HUDEP-2 (cell line): ENCODE measurements around the gene PISD.
"Not testable (repeated sequence)": the region's sequence is repeated elsewhere in the genome, so short reads cannot be mapped to it uniquely, and the experiment has no call there.

Source experiments
- DNase-seq, 76 experiments: peaks; one replicate each; lab custom pipeline; 2025; ENCODE audit not compliant: unreplicated experiment in 76 of 76; lab: John Stamatoyannopoulos, UW

Gene PISD

DNA sequence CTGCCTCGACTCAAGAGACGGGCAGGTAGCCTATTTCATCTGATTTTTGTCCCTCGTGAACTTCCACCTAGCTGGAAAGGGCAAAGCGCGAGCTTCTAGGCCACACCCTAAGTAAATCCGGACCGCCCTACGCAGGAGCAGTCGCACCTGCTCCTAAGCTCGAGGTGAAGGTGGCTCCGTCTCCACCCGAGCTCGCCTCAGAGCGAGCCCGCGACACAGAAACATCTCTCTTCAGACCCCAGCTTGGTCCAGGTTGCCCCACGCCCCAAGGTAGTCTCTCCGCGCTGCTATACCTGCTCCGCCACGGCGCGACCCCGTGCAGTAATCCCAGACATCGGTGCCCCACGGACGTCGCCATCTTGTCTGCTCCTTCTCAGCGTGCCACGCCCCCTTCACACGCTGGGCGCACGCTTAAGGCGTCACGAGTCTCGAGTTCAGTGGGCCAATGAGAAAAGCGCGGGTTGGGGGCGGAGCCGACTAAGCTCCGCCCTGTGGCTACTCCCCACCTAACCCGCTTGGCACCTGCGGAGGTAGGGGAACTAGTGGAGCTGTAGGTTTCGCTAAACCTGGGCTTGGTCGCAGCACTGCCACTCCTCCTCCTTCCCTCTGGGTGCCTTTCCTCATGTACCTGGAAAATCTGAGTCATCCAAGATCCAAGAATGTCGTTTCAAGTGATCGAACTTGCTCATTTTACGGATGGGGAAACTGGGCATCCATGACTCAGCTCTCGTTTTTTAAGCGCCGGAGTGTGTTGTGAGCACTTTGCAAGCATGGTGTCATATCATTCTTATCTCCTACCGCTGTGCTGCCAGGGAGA, at the start of gene PISD:
Gene PISD (minus strand): TSS at position 365 of the 817 bp plus-strand sequence. CDS start 7 bp downstream, at position 358.
- DNase-seq = peak in 75 of 76 experiments; percentile 41 to 95 (median 89)

DNA sequence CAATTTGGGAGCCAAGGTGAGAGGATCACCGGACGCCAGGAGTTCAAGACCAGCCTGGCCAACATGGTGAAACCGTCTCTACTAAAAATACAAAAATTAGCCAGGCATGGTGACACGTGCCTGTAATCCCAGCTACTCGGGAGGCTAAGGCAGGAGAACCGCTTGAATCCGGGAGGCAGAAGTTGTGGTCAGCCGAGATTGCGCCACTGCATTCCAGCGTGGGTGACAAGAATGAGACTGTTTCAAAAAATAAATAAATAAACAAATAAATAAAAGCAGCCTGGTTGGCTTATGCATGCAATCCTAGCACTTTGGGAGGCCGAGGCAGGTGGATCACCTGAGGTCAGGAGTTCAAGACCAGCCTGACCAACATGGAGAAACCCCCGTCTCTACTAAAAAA, 49.2 kb upstream of the PISD start:
- DNase-seq = not testable (repeated sequence)

DNA sequence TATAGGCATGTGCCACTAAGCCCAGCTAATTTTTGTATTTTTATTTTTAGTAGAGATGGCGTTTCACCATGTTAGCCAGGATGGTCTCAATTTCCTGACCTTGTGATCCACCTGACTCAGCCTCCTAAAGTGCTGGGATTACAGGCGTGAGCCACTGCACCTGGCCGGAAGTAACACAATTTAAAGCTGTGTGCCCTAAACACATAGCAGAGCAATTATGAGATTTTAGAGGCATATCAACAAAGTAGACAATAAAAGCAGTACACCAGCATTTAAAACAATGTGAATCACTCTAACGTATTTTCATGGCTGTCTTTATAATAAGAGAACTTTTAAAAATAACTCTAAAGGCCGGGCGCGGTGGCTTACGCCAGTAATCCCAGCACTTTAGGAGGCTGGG, 45.5 kb upstream of the PISD start:
- DNase-seq = no peak

DNA sequence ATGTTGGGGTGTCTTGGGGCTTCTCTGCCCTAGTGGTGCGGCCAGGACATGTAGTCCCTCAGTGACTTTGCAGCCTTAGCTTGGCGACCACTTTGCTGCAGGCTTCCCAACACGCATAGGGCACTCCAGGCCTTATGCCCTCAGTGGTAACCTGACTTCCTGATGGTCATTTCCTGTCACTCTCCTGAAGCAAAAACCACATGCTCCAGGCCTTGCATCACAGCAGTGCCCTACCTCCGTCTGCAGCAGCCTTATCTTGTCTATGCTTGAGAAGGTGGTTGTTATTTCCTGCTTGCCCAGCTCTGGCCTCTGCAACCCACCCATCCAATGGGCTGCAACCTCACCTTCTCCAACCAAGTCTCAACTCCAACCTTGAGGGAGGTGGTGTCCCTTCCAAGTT, 33.4 kb upstream of the PISD start:
- no peak for DNase-seq

DNA sequence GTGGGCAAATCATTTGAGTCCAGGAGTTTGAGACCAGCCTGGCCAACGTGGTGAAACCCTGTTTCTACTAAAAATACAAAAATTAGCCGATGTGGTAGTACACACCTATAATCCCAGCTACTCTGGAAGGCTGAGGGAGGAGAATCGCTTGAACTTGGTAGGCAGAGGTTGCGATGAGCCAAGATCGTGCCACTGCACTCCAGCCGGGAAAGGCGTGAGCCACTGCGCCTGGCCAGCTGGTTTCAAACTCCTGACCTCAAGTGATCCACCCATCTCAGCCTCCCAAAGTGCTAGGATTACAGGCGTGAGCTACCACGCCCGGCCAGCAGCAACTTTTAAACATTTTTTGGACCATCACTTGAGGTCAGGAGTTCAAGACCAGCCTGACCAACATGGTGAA, 32.0 kb upstream of the PISD start:
- DNase-seq = not testable (repeated sequence)

DNA sequence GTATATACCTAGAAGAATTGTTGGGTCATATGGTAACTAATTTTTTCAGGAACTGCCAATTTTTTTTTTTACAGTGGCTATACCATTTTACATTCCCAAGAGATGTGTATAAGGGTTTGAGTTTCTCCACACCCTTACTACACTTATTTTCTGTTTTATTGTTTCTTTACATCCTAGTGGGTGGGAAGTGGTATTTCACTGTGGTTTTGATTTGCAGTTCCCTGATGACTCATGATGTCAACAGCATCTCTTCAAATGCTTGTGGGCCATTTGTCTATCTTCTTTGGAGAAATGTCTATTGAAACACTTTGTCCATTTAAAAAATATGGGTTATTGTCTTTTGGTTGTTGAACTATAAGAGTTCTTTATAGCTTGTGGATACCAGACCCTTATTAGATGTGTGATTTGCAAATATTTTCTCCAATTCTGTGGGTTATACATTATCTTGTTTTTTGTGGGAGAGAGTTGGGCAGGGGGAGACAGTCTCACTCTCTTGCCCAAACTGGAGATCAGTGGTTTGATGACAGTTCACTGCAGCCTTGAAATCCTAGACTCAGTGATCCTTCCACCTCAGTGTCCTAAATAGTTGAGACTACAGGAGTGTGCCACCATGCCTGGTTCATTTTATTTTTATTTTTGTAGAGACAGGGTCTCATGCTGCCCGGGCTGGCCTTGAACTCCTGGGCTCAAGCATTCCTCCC, 30.3 kb upstream of the PISD start:
- DNase-seq = no peak

DNA sequence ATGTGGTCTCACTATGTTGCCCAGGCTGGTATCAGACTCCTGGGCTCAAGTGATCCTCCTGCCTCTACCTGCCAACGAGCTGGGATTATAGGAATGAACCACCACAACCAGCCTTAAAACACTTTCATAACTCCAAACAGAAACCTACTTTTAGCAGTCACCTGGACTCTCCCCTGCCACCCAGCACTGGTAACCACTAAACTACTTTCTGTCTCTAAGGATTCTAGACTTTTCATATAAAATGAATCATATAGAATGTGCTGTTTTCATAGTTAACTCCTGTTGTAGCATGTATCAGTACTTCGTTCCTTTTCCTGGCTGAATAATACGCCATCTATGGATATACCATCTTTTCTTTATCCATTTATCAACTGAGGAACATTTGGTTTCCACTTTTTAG, 29.4 kb upstream of the PISD start:
- DNase-seq = no peak

DNA sequence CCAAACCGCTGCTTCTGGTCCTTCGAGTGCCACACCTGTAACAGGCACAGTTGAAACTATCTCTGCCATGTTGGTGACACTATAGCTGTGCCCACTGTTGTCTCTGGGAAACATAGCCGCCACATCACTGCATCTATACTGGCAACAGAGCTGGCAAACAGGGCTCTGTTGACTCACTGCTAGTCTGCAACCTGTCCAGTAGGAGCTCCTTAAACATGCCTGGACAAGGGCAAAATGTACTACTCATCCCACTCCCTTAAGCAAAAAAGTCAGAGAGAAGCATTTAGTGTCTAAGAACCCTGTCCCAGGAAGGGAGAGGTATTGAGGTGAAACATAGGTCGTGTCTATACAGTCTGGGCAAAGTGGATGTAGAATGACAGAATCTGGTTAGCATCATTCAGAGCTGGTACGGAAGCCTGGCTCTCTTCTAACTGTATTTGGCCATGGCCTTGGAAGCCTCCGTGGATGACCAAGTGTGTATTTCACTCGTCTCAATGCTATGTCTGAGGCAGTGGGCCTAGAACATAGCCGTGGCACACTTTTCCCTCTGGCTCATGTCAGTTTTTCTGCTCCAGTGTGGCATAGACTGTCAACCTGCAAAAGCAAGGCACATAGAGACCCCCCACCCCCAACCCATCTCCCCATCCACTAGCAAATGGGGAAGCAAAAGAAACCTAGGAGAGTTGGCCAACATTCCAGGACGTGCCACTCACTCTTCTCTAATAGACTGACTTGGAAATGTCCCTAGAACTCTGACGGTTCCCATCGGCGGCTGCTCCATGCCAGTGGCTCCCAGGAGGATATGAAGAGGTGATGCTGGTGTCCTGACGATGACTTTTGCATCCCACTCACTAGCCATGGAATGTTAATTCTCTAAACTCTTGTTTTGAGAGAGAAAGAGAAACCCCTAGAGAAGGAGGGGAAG, 21.4 kb upstream of the PISD start:
- DNase-seq = no peak

DNA sequence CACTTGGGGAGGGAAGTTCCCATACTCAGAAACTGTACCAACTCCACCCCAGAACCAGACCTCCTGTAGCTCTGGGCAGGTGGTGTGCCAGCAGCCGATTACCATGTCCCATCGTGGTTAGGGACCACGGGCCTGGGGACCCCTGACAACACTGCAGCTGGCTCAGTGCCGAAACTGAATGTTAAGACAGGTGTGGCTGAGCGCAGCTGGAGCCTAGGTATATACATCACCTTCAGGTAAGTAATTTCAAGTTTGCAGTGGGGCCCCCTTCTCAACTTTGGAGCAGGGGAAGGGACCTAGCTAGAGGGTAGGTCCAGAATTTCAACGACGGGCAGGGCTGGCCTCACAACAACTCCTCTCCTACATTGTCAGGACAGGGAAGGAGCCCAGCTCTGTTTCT, 20.7 kb upstream of the PISD start:
- no peak for DNase-seq

DNA sequence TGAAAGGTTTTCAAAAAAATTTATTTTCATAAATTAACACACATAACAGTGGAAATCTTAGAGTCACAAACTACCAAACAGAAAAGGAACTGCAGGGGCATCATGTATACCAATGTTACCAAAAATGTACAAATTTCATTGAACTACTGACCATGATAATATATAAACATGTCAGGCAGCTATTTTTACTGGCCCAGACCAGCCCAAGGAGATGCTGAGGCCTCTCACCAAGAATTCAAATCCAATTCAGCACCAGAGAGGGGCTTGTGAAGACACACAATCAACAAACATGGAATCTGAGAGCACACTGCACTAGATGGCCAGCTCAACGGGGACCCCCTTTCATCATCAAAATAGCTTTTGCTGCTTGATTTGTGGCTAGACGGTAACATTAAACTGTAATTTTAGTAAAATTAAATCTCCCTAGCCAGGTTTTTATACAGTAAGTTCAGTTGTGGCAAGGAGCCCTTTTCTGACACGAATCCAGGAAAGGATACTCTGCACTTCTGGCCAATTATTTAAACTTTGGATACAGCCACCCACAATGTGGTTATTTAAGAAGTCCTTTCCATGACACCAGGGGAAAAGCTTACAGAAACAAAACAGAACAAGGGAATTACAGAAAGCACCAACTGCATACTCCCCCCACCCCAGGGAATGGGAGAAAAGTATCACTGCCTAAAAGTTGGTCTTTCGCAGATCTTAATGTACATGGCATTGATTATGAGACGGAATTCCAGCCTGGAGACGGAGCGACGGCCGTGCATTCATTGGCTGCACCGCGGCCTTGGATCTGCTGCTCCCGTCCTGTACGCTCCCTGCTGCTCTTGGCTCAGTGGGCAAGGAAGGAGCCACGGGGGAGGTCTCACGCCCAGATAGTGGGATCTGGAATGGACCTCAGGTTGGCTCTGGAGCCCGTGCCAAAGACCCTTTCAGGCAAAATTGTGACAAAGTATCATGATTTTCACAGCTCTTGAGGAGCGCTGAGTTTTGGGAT, 19.6 kb upstream of the PISD start:
- DNase-seq = no peak

DNA sequence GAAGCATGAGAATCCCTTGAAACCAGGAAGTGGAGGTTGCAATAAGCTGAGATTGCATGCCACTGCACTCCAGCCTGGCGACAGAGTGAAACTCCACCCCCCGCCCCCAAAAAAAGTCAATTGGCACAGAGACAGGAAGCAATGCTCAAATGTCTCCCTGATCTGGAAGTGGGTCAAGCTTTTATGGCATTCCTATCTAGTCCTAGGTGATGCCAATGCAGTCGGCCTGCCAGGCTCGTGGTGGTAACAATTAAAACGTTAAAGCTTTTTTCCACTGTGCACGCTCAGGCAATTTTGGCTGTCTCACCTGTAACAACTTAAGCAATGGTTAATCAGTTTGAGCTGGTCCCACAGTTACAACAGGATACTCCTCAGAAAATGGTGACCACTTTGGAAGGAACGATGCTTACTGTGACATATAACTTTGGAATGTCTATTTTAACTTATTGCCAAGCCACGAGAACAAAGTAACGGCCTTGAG, 18.9 kb upstream of the PISD start:
- no peak for DNase-seq

DNA sequence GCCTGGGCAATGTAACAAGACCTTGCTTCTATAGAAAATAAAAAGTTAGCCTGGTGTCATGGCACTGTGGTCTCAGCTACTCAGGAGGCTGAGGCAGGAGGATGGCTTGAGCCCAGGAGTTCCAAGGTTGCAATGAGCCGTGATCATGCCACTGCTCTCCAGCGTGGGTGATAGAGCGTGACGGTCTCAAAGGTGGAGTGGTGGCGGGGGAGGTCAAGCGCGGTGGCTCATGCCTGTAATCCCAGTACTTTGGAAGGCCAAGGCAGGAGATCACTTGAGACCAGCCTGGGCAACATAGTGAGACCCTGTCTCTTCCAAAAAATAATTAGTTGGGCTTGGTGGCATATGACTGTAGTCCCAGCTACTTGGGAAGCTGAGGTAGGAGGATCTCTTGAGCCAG, 16.7 kb upstream of the PISD start:
- DNase-seq = no peak

DNA sequence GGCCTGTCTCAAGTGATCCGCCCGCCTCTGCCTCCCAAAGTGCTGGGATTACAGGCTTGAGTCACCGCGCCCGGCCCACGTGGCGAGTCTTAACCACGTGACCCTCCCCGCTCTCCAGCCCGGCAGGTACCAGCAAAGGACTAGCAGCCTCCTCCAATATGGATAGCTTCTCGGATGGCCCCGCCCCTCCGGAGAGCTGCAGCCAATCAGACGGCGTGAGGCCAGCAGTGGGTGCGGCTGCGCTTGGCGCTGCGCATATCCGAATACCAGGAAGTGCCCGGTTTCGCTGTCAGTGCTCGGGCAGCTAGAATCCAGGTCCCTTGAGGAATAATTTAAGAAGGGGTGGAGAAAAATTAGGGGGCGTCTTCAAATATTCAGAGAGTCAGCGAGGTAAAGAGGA, 14.7 kb upstream of the PISD start:
- DNase-seq = peak in 66 of 76 experiments; percentile 4 to 96 (median 86)

DNA sequence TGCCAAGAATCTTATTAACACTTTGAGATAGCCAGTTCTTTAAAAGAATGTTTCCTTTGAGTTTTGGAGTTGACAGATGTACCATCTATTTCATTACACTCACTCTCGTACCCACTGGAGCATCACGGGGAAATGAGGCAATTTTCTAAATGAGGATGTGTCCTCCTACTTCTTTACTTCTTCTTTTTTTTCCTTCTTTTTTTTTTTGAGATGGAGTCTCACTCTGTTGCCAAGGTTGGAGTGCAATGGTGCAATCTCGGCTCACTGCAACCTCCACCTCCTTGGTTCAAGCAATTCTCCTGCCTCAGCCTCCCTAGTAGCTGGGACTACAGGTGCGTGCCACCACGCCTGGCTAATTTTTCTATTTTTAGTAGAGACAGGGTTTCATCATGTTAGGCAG, 12.2 kb upstream of the PISD start:
- DNase-seq = not testable (repeated sequence)

DNA sequence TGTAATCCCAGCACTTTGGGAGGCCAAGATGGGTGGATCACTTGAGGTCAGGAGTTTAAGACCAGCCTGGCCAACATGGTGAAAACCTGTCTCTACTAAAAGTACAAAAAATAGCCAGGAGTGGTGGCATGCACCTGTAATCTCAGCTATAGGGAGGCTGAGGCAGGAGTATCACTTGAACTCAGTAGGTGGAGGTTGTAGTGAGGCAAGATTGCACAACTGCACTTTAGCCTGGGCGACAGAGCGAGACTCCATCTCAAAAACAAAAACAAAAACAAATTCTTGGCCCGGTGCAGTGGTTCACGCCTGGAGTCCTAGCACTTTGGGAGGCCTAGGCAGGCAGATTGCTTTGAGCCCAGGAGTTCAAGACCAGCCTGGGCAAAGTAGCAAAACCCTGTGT, 6.8 kb upstream of the PISD start:
- DNase-seq = not testable (repeated sequence)

DNA sequence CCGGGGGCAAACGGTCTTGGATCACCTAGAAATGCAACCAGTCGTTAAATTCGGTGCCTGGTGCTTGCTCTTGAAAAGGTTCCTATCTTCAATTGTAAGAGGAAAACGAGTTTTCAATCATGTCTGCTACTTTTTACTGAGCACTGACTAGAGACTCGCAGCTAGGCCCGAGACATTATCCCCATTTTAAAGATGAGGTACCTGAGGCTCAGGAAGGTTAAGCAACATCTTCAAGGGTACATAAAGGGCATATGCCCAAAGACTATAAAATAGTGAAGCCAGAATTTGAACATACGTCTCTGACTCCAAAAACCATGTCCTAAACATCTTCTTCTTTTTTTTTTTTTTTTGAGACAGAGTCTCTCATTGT, 638 bp upstream of the PISD start:
- DNase-seq = no peak

DNA sequence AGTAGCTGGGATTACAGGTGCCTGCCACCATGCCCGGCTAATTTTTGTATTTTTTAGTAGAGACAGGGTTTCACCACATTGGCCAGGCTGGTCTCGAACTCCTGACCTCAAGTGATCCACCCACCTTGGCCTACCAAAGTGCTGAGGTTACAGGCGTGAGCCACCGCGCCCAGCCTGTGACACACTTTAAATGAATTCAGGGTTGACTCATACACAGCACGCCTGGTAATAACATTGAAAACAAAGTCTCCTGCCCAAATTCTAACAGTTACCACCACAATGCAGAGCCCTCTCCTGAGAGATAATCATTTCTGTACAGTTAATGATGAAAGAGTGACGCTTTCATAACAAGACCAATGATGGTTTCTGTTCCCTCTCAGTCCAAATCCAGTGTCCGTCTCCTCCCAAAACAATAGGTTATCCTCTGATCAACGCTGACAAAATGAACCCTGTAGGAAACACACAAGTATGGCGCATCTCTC, 1.1 kb downstream of the PISD start:
- peak in 15 of 76 experiments; percentile 1 to 45 (median 12) for DNase-seq

DNA sequence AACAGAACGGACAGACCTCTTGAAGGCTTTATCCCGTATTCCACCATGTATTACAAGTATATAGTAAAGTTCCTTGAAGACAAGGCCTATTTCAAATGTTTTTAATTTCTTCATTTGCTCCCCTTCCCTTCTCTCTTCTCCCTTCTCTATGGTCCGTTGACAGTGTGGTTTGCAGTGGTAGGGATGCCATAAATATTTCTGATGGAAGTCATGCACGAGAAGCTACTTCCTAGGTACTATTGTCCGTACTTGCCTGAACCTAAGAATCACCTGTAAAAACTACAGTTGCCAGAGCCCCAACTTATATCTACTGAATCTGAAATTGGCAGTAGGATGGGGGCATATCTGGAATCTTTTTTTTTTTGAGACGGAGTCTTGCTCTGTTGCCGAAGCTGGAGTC, 2.8 kb downstream of the PISD start:
- no peak for DNase-seq

DNA sequence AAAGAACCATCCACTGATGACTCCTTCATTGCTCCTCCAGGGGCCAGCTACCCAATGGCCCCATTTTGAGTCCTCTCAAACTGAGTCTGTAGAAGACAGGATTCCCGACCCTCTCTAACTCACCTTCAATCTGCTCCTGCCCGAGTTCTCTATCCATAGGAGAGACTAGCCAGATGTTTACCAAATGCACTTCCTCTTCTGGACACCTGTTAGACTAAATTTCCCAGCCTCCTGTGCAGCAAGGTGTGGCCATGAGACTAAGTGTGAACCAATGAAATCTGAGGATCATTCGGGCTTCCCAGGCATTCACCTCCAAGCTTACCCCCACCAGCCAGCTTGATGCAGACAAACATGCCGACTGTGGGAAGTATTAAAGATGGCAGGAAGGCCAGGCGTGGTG, 7.6 kb downstream of the PISD start:
- DNase-seq = no peak

DNA sequence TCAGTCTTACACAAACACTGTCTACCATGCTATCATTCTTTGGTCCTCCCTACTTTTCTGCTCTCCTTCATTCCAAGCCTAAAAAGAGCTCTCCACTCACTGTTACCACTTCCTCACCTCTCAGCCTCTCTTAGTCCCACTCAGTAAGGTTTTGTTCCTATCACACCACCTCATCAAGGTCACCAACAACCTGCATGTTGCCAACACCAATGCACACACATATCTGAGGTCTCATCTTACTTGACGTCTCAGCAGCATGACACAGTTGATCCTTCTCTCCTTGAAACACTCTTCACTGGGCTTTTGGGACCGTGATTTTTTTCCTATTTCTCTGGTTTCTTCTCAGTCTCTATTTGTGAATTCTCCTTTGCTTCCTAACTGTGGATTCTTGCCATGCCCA, 8.1 kb downstream of the PISD start:
- no peak for DNase-seq
